Stromal cell of bone marrow (primary cell): ENCODE data around the gene OR6C70.
"Not testable (repeated sequence)": the region's sequence is repeated elsewhere in the genome, so short reads cannot be mapped to it uniquely, and the experiment has no call there.

Experiments used
- DNase-seq: peaks from one replicate; pipeline ENCODE4 v3.0.0-alpha.2; 2012; ENCODE audit warnings: low read depth

Gene OR6C70

GRCh38 chr12:55470088-55470829, at the start of gene OR6C70:
Gene OR6C70, minus strand, starts transcription at chr12:55470138. Its CDS starts 0 bp downstream, at chr12:55470138.
- DNase-seq, result no peak

- DNase-seq, result no peak
These were observed 46.5 kb upstream of the OR6C70 start for GRCh38 chr12:55516391-55516790.

DNA sequence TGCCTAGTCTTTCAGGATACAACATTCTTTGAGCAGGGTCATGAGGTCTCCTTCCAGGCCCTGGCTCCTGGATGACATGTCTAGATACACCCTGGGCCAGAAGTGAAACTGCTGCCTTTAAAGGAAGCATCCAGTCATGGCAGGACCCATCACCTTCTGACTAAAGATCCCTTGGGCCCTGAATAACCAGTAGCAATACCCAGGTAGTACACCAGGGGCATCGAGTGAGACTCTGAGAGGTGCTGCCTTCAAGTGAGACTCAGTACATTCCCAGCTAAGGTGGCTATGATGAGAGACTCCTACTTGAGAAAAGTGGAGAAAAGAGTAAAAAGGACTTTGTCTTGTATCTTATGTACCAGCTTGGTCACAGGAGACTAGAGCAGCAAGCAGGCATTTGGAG, 45.8 kb upstream of the OR6C70 start:
- DNase-seq, result no peak

- no peak for DNase-seq
These were observed 31.7 kb upstream of the OR6C70 start for GRCh38 chr12:55501601-55502000.

DNA sequence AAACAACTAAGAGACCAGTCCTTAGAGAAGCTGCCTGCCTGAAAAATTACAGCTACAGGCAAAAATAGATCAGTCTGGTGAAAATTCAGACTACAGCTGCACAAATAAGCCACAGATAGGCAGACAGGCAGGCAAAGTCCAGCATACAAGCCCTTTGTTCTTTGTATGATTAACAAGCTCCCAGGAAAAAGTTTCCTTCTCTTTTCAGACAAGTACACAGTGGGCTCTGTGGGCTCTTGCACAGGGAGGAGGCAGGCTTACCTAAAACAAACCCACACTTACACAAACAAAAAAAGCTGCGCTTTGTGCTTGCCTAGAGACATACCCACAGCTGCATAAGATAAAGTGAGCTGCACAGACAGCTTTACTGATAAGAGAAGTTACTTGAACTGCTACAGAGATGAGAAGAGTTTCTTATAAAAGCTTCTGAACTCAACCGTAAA, 29.9 kb upstream of the OR6C70 start:
- DNase-seq, result no peak

GRCh38 chr12:55499231-55499630, 29.3 kb upstream of the OR6C70 start:
- DNase-seq, result no peak

GRCh38 chr12:55495490-55495889, 25.6 kb upstream of the OR6C70 start:
- DNase-seq, result no peak

- no peak for DNase-seq
These were observed 22.1 kb upstream of the OR6C70 start, which contains the start of gene OR6C68 for GRCh38 chr12:55492078-55492477. Gene OR6C68, plus strand, starts transcription at chr12:55492378. Its CDS starts 0 bp downstream, at chr12:55492378.

DNA sequence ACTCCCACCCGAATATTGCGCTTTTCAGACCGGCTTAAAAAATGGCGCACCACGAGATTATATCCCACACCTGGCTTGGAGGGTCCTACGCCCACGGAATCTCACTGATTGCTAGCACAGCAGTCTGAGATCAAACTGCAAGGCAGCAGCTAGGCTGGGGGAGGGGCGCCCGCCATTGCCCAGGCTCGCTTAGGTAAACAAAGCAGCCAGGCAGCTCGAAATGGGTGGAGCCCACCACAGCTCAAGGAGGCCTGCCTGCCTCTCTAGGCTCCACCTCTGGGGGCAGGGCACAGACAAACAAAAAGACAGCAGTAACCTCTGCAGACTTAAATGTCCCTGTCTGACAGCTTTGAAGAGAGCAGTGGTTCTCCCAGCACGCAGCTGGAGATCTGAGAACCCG, 14.3 kb upstream of the OR6C70 start:
- not testable (repeated sequence) for DNase-seq

GRCh38 chr12:55479136-55479535, 9.2 kb upstream of the OR6C70 start:
- not testable (repeated sequence) for DNase-seq

- DNase-seq, result no peak
These were observed 2.3 kb upstream of the OR6C70 start for GRCh38 chr12:55472264-55472663.

GRCh38 chr12:55469291-55469690, 647 bp downstream of the OR6C70 start:
- DNase-seq, result no peak

DNA sequence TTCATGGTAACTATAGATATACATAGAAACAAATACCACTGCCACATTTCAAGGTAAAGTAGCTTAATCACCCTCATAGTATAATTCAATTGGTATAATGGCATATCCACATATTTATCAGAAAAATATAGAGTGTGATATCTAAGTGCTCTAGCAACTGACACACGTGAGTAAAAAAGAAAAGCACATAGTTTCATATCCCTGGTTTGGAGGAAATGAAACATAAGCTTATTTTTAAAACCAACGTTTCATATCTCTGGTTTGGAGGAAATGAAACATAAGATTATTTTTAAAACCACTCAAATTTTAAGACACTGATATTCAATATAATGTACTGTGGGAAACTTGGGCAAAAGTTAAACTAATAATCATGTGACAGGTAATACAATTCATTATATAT, 2.1 kb downstream of the OR6C70 start:
- DNase-seq, result no peak

- DNase-seq, result not testable (repeated sequence)
These were observed 5.0 kb downstream of the OR6C70 start for GRCh38 chr12:55464926-55465325.

- no peak for DNase-seq
These were observed 21.1 kb downstream of the OR6C70 start for GRCh38 chr12:55448825-55449224.

DNA sequence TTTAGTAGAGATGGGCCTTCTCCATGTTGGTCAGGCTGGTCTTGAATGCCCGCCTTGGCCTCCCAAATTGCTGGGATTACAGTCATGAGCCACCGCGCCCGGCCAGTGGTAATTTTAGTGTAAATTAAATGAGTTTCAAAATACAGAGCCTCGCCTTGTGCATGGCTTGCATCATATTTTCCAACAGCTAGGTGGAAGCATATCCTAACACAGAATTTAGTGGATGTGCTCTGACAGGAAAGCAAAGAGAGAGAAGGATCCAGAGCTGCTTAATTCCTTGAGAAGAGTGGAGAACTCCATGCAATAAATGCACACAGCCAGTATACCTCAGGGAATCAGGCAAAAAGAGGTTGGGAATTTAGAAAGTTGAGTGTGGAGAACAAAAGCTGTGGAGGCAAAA, 23.6 kb downstream of the OR6C70 start:
- no peak for DNase-seq

GRCh38 chr12:55445357-55445756, 24.6 kb downstream of the OR6C70 start:
- DNase-seq, result no peak

DNA sequence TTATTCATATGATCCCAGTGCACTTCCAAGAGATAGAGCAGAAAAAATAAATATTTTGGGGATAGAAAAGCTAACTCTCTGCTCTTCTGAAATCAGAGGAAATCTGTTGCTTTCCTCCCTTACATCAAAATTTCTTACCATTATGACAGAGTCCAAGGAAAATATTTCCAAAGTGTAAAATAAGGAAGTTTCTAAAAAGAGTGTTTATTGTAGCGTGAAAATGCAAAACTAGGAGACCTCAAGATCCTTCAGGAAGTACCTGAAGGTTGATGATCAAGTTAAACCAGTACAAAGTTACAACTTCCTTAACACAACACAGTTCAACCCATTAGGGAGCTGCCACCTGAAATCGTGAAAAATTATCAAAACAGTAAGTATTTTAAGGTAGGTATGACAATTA, 26.2 kb downstream of the OR6C70 start, which contains the start of gene OR6C2:
Gene OR6C2, plus strand, starts transcription at position 301 of the 400 bp plus-strand sequence. CDS start 8,138 bp downstream, outside the sequence.
- no peak for DNase-seq

DNA sequence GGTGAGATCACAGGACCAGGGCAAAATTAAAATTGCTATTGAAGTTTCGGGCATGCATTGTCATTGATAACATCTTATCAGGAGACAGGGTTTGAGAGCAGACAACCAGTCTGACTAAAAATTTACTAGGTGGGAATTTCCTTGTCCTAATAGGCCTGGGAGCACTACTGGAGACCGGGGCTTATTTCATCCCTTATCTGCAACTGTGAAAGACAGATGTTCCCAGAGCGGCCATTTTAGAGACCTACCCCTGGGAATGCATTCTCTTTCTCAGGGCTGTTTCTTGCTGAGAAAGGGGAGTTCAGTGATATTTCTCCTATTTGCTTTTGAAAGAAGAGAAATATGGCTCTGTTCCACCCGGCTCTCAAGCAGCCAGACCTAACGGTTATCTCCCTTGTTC, 28.7 kb downstream of the OR6C70 start:
- DNase-seq, result not testable (repeated sequence)

GRCh38 chr12:55428331-55429243, 41.4 kb downstream of the OR6C70 start:
- no peak for DNase-seq

- DNase-seq, result no peak
These were observed 44.0 kb downstream of the OR6C70 start, which contains the start of gene OR6C76 for GRCh38 chr12:55425954-55426353. Gene OR6C76, plus strand, starts transcription at chr12:55426254. Its CDS starts 0 bp downstream, at chr12:55426254.

DNA sequence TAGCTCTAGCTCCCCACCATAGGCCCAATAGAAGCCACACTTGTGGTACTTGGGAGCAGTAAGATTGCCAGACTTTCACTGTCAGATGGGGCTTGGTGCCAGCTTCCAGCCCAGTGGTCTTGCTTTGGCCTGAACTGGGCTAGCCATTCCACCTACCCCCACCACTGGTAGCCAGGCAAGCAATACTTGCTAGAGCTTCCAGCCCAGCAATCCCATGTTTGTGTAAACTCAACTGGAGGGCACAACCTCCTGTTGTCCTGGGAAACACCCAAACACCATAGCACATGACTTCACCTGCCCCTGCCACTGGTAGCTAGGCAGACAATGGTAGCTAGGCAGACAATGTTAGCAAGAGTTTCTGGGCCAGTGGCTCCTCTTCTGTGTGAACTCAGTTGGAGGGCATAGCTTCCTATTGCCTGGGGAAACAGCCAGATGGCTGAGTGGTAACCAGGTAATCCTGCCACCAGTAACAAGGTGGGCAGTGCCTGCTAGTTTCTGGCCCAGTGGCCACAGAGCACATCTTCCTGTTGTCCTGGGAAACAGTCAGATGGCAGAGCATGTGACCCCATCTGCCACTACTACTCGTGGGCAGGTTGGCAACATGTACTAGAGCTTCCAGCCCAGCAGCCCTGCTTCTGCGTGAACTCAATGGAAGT, 49.5 kb downstream of the OR6C70 start:
- no peak for DNase-seq
